ENCODE data around the gene CHAD.
"Not testable (repeated sequence)": the region's sequence is repeated elsewhere in the genome, so short reads cannot be mapped to it uniquely, and the experiment has no call there.

The CHAD gene

DNA sequence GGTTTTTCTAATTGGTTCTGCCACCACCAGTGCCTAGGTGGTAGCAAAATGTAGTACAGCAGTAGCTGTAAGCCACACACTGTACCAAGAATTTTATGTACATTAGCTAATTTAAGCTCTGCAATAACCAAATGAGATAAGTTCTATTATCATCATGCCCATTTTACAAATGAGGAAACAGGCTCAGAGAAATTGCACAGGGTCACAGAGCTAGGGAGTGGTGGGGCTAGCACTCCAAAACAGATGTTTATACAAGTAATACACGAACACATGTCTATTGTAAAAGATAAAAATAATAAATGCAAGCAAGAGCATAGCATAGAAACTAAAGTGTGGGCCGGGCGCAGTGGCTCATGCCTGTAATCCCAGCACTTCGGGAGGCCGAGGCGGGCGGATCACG is 23.5 kb upstream of the CHAD start:
- FAIRE-seq = no peak

DNA sequence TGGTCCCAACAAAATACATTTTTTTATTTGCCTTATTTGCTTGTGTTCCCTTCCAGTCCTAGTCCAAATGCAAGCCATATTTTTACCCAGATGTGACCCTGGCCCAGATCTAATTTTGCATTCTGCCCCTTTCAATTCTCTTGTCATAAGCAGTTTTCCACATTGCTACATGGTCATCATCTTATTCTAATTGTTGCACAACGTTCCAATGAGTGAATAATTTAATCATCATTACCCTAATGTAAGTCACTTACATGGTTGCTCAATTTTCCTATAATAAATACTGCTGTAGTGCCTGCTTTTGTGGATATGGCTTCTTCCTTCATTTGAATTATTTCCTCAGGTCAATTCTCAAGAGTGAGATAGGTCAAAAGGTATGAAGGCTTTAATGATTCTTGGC is 22.8 kb upstream of the CHAD start:
- no peak for FAIRE-seq

DNA sequence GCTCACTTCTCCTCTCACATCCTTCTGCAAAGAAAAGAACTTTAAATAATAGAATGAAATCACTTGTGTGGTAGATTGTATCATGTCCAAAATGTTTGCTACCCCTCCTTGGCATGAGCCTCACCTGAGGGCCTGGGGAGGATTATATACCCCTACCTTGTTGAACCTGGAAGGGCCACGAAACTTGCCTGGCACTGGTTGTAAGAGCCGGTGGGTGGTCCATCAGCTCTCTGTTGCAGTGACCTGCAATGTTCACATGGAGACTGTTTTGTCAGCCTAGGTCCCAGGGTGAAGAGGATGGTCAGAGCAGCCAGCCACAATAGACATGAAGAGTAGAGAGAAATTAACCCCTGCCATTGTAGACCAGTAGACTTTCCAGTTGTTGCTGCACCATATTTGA is 20.2 kb upstream of the CHAD start:
- no peak for FAIRE-seq

DNA sequence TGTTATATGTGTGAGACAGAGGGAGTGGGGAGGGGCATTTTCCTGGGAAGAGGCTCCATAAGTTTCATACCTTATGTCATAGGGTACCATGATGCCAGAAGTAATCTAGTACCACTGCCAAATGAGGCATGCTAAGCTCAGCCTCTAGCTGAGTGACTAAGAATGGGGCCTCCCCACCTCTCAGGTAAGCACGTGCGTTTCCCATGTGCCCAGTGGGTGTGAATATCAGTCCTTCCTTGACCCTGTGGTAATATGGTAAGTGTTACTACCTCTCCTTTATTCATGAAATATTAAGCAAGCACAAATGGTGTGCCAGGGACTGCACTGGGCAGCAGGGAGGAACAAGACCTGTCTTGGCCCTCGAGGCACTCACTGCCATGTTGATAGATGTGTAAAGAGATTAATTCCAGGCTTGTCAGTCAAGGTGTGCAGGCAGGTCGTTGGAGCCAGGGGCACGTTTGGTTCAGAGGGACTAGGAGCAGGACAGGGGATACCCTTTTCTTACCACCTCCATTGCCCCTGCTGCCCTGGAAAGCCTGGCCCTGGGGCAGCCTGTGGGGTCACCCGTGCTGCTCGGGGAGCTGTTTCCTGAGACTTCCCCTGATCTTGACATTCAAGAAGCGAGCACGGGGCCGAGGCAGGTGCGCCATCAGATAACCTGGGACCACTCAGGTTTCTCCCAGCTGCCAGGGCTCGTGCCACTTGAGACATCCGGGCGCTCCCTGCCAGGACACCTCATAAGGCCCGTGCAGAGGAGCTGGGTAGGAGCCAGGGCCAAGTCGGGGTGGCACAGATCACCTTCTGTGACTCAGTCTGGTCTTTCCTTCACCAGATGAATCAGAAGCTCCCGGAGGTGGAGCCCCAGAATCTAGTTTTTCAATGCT is 18.8 kb upstream of the CHAD start:
- FAIRE-seq = no peak

DNA sequence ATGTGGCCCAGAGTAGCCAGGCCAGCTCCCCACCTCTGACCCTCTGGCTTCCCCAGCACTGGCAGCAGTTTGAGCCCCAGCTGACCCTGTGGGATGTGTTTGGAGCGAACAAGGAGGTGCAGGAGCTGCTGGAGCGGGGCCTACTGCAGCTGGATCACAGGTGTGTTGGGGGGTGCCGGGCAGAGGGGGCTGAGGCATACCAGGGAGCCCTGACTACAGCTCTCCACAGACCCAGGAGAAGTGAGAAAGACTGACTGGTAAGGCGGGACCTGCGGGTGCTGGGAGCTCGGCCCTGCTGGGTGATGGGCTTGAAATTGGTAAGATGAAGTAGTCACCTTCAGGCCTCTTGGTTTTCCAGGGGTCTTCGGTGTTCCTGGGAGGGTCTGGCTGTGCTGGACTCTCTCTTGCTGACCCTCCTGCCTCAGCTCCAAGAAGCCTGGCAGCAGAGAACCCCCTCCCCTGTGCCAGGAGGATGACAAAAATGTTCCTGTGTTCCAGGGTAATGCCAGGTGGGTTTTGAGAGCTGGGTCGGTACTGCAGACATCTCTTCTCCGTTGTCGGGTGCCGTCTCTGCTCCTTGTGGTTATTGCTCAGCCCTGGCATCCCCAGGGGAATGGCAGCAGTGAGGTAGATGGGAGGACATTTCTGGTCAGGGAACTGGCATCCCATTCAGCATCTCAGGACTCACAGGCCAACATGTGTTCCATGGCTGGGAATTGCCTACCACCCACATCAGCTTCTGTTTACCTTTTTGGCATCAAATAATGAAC is 15.9 kb upstream of the CHAD start:
- no peak for FAIRE-seq

DNA sequence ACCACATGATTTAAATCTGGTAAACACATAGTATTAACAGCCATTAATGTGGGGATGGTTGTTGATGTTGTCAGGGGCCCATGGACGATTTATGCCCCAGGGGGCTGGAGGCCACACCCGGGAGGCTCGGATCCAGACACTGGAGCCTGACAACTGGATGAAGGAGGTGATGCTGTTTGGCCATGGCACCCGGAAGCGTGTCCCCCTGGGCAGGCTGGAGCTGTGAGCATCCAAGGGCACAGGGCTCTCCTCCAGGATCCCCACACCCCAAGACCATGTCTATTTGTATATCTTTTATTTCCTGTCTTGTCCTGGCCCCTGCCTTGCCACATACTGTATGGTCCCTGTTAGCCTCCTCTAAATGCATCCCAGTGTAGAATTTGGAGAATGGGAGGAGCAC is 14.6 kb upstream of the CHAD start:
- no peak for FAIRE-seq

DNA sequence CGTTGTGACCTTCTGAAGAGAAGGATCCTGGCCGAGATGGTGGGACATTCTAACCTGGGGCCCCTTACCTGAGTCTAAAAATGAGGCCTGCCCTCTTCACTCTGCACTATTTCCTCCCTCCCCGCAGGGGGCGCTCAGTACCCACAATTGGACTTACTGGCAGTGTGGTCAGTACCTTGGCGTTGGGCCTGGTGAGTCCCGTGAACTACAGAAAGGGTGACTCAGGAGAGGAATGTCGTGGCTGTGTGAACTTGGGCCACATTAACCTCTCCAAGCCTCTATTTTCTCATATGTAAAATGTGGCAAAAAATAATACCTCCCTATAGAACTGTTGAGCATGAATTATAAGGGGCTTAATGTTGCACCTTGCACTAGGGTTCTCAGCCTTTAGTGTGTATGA is 13.8 kb upstream of the CHAD start:
- FAIRE-seq = no peak

DNA sequence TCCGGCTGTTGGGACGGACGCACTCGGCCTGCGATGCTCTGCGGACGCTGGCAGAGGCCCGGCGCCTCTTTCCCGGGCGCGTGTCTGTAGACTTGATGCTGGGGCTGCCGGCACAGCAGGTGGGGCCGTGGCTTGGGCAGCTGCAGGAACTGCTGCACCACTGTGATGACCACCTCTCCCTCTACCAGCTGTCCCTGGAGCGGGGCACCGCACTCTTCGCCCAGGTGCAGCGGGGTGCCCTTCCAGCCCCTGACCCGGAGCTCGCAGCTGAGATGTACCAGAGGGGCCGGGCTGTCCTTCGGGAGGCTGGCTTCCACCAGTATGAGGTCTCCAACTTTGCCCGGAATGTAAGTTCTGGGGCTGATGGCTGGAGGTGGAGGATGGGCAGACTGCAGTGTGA is 13.4 kb upstream of the CHAD start:
- no peak for FAIRE-seq

DNA sequence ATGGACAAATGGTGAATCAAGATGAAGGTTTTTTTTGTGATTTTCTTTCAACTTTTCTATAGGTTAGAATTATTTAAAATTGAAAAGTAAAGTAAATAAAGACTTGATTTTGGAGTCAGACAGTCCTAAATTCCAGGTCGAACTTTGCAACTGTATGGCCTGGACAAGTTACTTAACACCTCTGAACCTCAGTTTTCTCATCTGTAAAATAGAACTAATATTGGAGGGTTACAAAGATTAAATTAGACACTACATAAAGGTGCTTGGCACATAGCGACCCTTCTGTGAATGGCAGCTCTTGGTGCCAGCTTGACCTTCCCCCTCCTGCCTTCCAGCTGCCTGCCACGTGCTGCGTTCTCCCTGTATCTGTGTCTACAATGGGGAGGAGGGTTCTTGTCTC is 13.0 kb upstream of the CHAD start:
- no peak for FAIRE-seq

DNA sequence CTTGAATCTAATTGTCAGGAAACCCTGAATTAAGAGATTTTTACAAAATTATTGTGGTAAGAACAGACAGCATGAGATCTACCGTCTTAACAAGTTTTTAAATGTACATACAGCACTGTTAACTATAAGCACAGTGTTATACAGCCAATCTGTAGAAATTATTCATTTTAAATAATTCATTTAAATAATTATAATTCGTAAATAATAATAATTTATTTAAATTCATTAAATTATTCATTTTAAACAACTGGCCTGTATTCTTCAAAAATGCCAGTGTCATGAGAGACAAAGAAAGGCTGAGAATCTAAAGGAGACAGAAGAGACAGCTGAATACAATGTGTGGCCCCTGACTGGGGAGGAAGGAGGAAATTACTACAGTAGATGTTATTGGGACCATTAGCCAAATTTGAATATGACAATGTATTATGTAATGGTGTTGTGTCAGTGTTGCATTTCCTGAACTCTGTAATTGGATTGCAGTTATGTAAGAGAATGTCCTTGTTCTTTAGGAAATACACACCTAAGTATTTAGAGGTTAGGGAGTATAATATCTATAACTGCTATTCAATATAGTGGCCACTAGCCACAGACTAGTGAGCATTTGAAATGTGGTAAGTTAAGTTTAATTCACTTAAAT is 12.3 kb upstream of the CHAD start:
- FAIRE-seq = no peak

DNA sequence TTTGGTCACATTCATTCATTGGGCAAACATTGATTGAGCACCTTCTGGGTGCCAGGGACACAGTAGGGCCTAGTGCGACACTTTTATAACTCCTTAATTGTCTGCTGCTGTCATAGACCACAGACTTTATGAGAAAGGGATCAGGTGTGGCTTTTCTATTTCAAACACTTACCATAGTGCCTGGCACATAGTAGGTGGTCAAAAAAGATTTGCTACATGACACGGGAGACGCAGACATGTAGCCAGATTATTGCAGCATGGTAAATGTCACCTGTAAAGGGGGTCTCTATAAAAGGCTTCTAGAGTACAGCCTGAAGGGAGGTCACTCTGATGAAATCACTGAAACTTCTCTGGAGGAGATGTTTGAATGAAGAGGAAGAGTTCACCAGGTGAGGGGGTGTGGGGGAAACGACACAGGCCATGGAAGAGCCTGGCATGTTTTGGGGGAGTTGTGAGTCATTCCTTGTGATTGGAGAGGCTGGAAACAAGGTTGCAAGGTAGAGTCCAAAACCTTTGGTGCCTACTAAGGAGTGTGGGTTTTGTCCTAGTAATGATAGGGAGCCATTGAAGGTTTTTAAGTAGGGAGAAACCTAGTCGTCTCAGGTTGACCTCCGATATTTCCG is 11.6 kb upstream of the CHAD start:
- no peak for FAIRE-seq

DNA sequence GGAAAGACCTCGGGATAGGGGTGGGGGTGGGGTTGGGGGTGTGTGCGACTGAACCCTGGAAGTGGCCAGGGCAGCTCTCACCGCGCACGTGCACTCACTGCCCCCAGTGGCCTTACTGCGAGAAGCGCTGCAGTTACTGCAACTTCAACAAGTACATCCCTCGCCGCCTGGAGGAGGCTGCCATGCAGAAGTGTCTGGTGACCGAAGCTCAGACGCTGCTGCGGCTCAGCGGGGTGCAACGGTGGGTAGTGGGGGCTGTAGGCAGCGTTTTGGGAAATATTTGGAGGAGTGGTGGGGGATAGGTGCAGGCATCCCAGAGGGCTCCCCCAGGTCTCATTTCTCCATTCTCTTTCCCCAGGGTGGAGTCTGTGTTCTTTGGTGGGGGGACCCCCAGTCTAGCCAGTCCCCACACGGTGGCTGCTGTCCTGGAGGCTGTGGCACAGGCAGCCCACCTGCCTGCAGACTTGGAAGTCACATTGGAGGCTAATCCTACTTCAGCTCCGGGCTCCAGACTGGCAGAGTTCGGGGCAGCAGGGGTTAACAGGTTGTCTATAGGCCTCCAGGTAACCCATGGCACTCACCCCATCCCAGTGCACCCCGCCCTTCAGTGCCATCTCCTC is 11.0 kb upstream of the CHAD start:
- FAIRE-seq = no peak

DNA sequence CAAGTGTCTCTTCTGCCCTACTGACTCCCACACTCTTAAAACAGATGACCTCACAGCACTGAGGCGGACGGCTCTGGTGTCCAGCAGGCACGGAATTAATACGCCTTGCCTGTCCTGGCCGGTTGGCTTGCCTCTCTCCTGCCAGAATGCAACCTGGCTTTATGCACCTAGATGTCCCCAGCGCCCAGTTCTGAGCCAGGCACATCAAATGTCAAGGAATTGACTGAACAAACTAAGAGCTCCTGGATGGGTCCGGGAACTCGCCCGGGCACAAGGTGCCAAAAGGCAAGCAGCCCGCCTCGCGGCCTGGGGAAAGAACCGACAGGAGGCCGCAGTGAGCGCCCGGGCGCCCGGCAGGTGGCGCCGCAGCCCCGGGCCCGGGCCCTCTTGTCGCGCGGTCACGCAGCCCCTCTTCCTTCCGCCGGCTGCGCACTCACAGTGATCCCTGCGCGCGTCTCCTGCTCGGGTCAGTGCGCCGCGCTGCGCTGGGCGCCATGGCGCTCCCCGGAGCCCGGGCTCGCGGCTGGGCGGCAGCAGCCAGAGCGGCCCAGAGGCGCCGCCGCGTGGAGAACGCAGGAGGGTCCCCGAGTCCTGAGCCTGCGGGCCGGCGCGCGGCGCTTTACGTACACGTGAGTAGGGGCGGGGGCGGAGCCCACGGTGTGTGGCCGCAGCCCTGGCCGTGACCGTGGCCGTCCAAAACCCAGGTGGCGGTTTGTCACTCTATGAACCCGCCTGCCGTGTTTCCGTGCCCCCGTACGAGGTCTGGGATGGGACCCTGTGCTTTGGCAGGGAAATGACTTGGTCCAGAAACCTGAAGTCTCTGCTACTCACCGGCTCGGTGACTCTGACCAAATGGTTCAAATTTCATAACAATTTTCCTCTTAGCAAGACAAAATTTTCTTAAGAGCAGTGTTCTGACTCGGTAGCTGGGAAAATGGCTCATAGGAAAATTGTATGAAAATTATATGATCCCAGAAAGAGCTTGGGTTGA is 10.0 kb upstream of the CHAD start, which contains the start of gene RSAD1:
Gene RSAD1 (plus strand): TSS at position 470 of the 991 bp plus-strand sequence. CDS start 25 bp downstream, at position 495.
- FAIRE-seq = no peak

DNA sequence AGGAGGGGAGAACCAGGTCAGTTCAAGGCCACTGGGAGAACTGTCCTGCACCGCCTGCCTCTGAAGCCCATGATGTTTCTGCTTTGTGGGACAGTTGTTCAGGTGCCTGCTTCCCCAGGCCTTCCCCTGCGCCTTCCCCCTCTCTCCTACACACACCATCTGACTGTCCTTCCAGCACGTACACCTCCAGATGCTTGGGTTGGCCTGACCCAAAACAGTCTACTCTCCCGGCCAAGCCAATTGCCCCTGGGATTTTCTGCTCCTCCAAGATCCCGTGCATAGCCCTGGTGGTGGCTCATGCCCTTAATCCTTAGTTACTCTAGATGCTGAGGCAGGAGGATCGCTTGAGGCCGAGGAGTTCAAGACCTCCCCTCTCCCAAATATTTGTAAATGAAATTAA is 9.3 kb upstream of the CHAD start:
- FAIRE-seq = no peak

DNA sequence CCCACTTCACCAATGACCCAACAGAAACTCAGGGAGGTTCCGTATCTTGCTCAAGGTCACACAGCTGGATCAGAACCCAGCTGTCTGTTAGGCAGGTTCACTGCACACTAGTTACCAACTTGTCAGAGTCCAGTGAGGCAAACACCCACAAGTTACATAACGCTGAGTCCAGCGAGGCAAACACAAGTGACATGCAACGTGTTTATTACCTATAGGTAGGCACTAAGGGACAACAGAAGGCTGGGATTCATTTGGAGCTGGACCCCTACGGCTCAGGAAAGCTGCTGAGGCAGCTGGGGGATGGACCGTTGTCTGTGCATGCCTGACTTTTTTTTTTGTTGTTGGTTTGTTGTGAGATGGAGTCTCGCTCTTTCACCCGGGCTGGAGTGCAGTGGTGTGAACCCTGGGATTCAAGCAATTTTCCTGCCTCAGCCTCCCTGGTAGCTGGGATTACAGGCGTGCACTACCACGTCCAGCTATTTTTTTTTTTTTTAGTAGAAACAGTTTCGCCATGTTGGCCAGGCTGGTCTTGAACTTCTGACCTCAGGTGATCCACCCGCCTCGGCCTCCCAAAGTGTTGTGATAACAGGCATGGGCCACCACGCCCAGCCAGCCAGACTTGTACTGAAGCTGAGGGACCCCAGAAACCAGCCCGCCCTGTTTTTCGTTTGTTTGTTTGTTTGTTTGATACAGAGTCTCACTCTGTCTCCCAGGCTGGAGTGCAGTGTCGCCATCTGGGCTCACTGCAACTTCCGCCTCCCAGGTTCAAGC is 8.1 kb upstream of the CHAD start:
- FAIRE-seq = no peak

DNA sequence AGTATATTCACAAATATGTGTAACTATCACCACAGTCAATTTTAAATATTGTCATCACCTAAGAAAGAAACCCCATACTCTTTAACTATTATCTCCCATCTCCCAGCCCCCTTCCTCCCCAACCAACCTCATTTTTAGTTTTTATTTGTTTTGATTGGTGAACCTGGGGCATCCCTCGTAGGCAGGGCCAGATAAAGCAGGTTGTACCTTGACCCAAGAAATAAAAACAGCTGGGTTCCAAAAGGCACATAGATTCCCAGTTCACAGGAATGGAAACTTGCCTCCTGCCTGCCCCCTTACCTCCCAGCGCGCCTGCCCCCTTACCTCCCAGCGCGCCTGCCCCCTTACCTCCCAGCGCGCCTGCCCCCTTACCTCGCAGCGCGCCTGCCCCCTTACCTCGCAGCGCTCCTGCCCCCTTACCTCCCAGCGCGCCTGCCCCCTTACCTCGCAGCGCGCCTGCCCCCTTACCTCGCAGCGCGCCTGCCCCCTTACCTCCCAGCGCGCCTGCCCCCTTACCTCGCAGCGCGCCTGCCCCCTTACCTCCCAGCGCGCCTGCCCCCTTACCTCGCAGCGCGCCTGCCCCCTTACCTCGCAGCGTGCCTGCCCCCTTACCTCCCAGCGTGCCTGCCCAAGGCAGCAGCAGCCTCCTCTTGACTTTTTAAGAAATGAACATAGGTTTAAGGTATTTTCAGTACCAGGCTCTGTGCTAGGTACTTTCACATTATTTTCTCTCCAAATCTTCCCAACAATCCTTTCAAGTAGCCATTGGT is 7.3 kb upstream of the CHAD start:
- not testable (repeated sequence) for FAIRE-seq

DNA sequence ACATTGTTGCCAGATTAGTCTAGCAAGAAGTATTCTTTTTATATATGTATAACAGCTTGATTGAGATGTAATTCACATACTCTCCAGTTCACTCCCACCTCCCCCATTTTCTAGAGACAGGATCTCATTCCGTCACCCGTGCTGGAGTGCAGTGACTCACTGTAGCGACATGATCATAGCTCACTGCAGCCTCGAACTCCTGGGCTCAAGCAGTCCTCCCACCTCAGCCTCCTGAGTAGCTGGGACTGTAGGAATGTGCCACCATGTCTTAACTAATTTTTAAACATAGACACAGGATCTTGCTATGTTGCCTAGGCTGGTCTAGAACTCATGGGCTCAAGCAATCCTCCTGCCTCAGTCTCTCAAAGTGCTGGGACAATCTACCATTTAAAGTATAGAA is 6.7 kb upstream of the CHAD start:
- no peak for FAIRE-seq

DNA sequence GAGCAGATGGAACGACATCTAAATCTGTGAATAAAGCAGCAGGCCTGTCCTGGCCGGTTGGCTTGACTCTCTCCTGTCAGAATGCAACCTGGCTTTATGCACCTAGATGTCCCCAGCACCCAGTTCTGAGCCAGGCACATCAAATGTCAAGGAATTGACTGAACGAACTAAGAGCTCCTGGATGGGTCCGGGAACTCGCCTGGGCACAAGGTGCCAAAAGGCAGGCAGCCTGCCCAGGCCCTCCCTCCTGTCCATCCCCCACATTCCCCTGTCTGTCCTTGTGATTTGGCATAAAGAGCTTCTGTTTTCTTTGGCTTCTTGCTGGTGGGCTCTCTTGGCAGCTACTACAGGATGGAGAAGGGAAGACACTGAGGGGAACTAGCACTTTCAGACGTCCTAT is 5.8 kb upstream of the CHAD start:
- FAIRE-seq = no peak

DNA sequence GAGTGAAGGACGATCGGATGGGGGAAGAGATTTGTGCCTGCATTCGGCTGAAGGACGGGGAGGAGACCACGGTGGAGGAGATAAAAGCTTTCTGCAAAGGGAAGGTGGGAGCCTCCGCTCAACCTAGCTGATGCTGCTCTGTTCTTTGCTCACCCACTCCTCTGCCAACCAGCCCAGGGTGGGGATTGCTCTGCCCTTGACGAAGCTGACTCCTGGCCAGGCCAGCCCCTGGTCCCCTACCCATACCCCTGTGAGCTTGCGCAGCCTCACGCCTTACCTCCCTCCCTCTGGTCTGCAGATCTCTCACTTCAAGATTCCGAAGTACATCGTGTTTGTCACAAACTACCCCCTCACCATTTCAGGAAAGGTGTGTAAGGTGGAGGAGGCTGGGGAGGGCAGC is 5.2 kb upstream of the CHAD start:
- FAIRE-seq = no peak

DNA sequence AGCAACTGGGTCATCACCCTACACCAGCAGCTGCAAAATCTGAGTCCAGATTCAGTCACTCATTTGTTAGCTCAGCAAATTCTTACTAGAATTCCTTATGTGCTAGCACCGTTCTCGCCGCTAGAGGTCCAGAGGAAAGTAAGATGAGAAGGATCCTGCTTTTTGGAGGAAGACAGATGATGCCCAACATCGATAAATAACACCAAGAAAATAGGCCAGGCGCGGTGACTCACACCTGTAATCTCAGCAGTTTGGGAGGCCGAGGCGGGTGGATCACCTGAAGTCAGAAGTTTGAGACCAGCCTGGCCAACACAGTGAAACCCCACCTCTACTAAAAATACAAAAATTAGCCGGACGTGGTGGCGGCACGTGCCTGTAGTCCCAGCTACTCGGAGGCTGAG is 4.1 kb upstream of the CHAD start:
- not testable (repeated sequence) for FAIRE-seq

Measured in islet of Langerhans (tissue), 1 donor.